Lower leg skin (tissue), 4 donors: ENCODE results near the gene CLUH. TPM values are rescaled to one million over a fixed set of nuclear protein-coding genes. Genes with fewer than 3 reads are reported as not detected.

Source experiments
- DNase-seq, 2 donors: peaks; one replicate each; pipeline ENCODE4 v3.0.0-alpha.2; 2019; ENCODE audit warnings: low spot score in 2 of 2
- H3K4me3 ChIP-seq: fragments of 200-600 bp; sonication (generic); 2 replicates; pipeline ENCODE4 v1.5.1; 2017; ENCODE audit warnings: mild to moderate bottlenecking, low read depth; ENCODE audit not compliant: poor library complexity, severe bottlenecking
- POLR2A ChIP-seq, 2 donors: fragments of 450-650 bp; IDR thresholded peaks; one replicate each; pipeline ENCODE4 v1.6.1; 2016 to 2017; ENCODE audit warnings: antibody characterized with exemption in 2 of 2, mild to moderate bottlenecking in 1 of 2, moderate library complexity in 1 of 2
- WGBS, 2 donors: methylation state at CpG; one replicate each; pipeline ENCODE4 v1.1.5; 2018; 5-methylcytosine and 5-hydroxymethylcytosine counted together
- intact Hi-C: fragments of 100-400 bp; cut with DNase I; formaldehyde crosslinking; loops from one replicate; pipeline ENCODE4 v1.15.0; 2023; ENCODE audit warnings: low total_unique reads
- total RNA-seq, 4 donors: library from RNA; depleted of rRNA; stranded (reverse); fragments of >200 nt; gene quantifications; one replicate each; pipeline ENCODE4 v1.1.0, GENCODE V29; 2016
- TF ChIP-seq, protein P1 (sequence below), 3 donors: fragments of 450-650 bp; IDR thresholded peaks; one replicate each; pipeline ENCODE4 v1.5.1; 2016; ENCODE audit warnings: antibody characterized with exemption in 3 of 3, mild to moderate bottlenecking in 3 of 3, moderate library complexity in 2 of 3

Gene CLUH
- total RNA-seq, 4 donors from 2014 or later: 99.3 to 178 (median 117) TPM

DNA sequence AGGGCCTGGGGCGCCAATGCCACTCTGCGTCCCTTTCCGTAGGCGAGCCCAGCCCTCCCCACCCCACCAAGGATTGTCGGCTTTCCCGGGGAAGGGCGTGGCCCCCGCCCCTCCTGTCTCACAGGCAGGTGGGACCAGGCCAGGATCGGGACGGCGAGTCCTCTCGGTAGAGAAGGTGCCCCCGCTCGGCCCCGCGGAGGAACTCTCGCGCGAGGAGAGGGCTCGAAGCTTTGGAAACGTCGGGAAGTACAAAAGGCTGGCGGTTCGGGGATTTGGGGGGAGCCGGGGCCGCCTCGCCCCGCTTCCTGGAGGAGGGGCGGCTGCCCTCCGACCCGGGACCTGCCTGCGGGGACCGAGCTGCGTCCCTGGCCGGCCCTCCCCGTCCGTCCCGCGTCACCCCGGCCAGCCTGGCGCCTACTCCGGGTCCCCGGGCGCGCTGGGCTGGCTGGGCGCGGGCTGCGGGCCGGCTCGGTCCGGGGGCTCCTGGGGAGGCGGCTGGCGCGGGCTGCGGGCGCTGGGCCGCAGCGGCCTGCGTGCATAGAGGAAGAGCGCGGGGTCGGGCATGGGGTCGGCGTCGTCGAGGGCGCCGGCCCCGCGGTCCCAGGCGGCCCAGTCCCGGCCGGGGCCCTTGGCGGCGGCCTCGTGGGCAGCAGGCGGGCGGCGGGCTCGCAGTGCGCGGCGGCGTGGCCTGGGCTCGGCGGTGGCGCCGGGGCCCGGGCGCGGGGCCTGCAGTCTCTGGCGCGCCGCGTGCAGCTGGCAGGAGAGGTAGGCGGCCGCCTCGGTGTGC is 12.6 kb upstream of the CLUH start:
- H3K4me3 ChIP-seq: no peak overlapping the region
- intact Hi-C loops: no loop called here
- TF ChIP-seq POLR2A (IDR thresholded peaks at IDR 0.05): no peak
- TF ChIP-seq, protein P1, sequence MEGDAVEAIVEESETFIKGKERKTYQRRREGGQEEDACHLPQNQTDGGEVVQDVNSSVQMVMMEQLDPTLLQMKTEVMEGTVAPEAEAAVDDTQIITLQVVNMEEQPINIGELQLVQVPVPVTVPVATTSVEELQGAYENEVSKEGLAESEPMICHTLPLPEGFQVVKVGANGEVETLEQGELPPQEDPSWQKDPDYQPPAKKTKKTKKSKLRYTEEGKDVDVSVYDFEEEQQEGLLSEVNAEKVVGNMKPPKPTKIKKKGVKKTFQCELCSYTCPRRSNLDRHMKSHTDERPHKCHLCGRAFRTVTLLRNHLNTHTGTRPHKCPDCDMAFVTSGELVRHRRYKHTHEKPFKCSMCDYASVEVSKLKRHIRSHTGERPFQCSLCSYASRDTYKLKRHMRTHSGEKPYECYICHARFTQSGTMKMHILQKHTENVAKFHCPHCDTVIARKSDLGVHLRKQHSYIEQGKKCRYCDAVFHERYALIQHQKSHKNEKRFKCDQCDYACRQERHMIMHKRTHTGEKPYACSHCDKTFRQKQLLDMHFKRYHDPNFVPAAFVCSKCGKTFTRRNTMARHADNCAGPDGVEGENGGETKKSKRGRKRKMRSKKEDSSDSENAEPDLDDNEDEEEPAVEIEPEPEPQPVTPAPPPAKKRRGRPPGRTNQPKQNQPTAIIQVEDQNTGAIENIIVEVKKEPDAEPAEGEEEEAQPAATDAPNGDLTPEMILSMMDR (IDR thresholded peaks at IDR 0.05): no peak
- DNase-seq: no peak
- WGBS, 2 donors: 2 to 3% methylated on average over 13 to 46 of the region's 98 CpGs

DNA sequence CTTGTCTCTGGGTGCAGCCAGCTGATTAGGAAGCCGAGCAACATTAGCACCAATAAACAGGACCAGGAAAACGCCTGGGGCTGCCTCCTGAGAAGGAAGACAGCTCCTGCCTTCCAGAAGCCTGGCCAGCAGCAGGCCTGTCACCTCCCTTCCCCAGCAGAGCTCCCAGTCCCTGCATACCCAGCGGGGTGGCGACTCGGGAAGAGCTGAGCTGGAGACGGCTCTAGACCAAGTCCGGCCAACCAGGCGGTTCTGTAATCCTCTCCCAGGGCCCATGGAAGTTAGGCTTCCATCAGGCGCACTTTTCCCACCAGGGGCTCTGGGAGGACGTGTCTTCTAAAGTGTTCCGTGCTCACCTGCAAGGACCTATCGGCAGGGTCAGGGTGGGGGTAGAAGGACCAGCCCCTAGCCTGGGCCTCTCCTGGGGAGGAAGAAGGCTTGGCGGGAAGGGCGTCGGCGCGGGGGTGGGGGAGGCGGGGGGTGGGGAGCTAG is 12.0 kb upstream of the CLUH start:
- H3K4me3 ChIP-seq: no peak overlapping the region
- TF ChIP-seq POLR2A (IDR thresholded peaks at IDR 0.05): no peak
- TF ChIP-seq, protein P1 (IDR thresholded peaks at IDR 0.05): no peak
- no peak for DNase-seq
- 12 to 26% methylated on average over 13 to 18 of the region's 18 CpGs for WGBS, 2 donors
- intact Hi-C loops: no loop called here

DNA sequence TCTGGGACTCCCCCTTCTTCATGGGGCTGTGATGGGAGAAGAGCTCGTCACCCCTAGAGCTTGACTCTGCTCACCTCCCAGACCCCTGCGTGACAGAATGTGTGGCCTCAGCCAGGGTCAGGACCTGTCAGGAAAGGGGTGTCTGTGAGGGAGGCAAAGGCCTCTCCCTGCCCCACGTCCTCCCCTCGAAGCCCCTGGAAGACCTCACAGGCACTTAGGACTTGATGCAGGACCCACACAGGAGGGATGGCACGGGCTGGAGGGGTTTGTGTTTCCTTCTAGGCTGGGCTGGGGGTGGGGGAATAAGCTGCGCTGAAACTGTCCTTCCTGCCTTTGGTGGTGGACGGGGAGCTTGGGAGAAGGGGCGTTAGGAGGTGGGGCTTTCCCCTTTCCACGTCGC is 11.0 kb upstream of the CLUH start:
- intact Hi-C loops: no loop called here
- TF ChIP-seq POLR2A (IDR thresholded peaks at IDR 0.05): no peak
- TF ChIP-seq, protein P1 (IDR thresholded peaks at IDR 0.05): no peak
- H3K4me3 ChIP-seq: no peak overlapping the region
- no peak for DNase-seq
- WGBS, 2 donors: 70 to 79% methylated on average over 10 of the region's 10 CpGs

DNA sequence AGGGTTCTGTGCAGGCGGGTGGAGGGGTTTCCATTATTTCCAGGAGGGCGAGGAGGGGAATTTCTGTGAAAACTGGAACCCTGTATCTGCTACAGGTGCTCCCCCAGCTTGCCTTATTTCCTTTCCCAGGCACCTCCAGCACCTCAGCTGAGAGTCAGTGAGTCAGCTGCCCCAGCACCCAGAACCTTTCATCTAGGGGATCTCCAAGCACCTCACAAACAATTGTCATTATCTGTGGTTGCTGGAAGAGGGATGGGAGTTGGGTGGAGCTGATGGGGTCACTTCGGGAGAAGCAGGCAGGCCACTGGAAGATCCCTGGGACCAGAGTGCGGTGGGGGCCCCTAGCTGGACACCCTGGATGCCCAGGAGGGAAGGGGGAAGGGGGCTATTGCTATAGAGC is 10.0 kb upstream of the CLUH start:
- WGBS, 2 donors: 77 to 79% methylated on average over 4 of the region's 4 CpGs
- no peak overlapping the region for H3K4me3 ChIP-seq
- intact Hi-C loops: no loop called here
- TF ChIP-seq POLR2A (IDR thresholded peaks at IDR 0.05): no peak
- TF ChIP-seq, protein P1 (IDR thresholded peaks at IDR 0.05): no peak
- no peak for DNase-seq

DNA sequence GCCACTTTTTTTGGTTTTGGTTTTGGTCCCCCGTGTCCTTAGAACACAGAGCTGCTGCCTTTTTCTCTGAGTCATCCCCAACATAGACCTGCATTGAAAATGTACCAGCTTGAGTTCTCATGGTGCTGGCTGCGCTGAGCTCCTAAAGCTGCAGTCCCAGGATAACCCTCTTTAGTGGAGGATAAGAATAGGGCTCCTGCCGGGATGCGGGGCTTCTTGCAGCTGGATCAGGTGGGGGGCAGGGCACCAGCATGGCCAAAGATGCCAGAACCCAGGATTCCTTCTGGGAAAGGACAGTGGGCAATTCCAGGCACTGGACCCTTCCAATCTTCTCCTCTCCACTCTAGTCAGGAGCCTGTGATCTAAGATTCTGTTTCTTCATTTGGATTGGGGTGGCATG is 8.3 kb upstream of the CLUH start:
- no peak for DNase-seq
- TF ChIP-seq POLR2A (IDR thresholded peaks at IDR 0.05): no peak
- TF ChIP-seq, protein P1 (IDR thresholded peaks at IDR 0.05): no peak
- intact Hi-C loops: no loop called here
- 73 to 79% methylated on average over 3 to 4 of the region's 4 CpGs for WGBS, 2 donors
- no peak overlapping the region for H3K4me3 ChIP-seq
